Measurements from ENCODE around the gene FYB2. TPM values are rescaled to one million over a fixed set of nuclear protein-coding genes. Genes with fewer than 3 reads are reported as not detected.

Gene FYB2
- total and polyA plus RNA-seq, 2 donors = 0.09 to 0.90 TPM

- 96% methylated on average over 4 of the region's 4 CpGs for WGBS
- no peaks in the 10 kb centered on the region for H3K36me3 ChIP-seq (ENCODE audit: insufficient read depth)
- no peak for DNase-seq (ENCODE audit: extremely low spot score)
- no peak overlapping the region for H3K4me3 ChIP-seq (ENCODE audit: low read depth, low read length)
- no peak overlapping the region for H3K27ac ChIP-seq (ENCODE audit: low read depth)
- H3K4me1 ChIP-seq (ENCODE audit: insufficient read depth) = no peaks in the 10 kb centered on the region
These were observed 6.2 kb upstream of the FYB2 start for GRCh38 chr1:56825436-56825835.

DNA sequence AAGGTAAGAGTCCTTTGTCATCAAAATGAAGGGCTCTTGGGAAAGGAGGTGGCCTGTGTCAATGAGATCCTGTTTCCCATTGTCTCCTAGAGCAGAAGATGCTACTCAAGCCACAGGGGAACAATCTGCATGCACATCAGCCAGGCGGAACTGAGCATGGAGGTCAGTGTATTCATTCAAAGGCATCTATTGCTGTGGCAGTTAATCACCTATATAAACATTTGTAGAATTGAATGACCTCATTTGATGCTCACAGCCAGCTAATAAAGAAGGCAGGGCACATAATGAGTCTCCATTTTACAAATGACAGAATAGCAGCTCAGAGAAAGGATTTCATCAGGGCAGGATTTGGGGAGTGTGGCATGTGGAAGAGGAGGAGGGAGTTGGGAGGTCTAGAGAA lies 5.7 kb upstream of the FYB2 start:
- WGBS = 95% methylated on average over 1 of the region's 1 CpG
- Histone ChIP-seq H3K4me1 (ENCODE audit: insufficient read depth) (no peaks in the 10 kb centered on the region), H3K27ac (ENCODE audit: low read depth) (no peak overlapping the region), H3K36me3 (ENCODE audit: insufficient read depth) (no peaks in the 10 kb centered on the region), H3K4me3 (ENCODE audit: low read depth, low read length) (no peak overlapping the region)
- DNase-seq (ENCODE audit: extremely low spot score) = no peak

- H3K36me3 ChIP-seq (ENCODE audit: insufficient read depth) = no peaks in the 10 kb centered on the region
- WGBS = 81% methylated on average over 2 of the region's 2 CpGs
- no peak for DNase-seq (ENCODE audit: extremely low spot score)
- H3K4me3 ChIP-seq (ENCODE audit: low read depth, low read length) = no peak overlapping the region
- H3K27ac ChIP-seq (ENCODE audit: low read depth) = no peak overlapping the region
- no peaks in the 10 kb centered on the region for H3K4me1 ChIP-seq (ENCODE audit: insufficient read depth)
These were observed 5.1 kb upstream of the FYB2 start for GRCh38 chr1:56824271-56824670.

GRCh38 chr1:56821462-56821797 lies 2.2 kb upstream of the FYB2 start:
- no peak overlapping the region for H3K4me3 ChIP-seq (ENCODE audit: low read depth, low read length)
- DNase-seq (ENCODE audit: extremely low spot score) = no peak
- 0% methylated on average over 1 of the region's 1 CpG for WGBS
- no peak overlapping the region for H3K27ac ChIP-seq (ENCODE audit: low read depth)
- no peaks in the 10 kb centered on the region for H3K36me3 ChIP-seq (ENCODE audit: insufficient read depth)
- no peaks in the 10 kb centered on the region for H3K4me1 ChIP-seq (ENCODE audit: insufficient read depth)

GRCh38 chr1:56820755-56821461 lies 1.7 kb upstream of the FYB2 start:
- Histone ChIP-seq H3K4me3 (ENCODE audit: low read depth, low read length) (no peak overlapping the region), H3K36me3 (ENCODE audit: insufficient read depth) (no peaks in the 10 kb centered on the region), H3K4me1 (ENCODE audit: insufficient read depth) (no peaks in the 10 kb centered on the region), H3K27ac (ENCODE audit: low read depth) (no peak overlapping the region)
- WGBS = 20% methylated on average over 7 of the region's 7 CpGs
- peak; percentile 36 for DNase-seq (ENCODE audit: extremely low spot score)

DNA sequence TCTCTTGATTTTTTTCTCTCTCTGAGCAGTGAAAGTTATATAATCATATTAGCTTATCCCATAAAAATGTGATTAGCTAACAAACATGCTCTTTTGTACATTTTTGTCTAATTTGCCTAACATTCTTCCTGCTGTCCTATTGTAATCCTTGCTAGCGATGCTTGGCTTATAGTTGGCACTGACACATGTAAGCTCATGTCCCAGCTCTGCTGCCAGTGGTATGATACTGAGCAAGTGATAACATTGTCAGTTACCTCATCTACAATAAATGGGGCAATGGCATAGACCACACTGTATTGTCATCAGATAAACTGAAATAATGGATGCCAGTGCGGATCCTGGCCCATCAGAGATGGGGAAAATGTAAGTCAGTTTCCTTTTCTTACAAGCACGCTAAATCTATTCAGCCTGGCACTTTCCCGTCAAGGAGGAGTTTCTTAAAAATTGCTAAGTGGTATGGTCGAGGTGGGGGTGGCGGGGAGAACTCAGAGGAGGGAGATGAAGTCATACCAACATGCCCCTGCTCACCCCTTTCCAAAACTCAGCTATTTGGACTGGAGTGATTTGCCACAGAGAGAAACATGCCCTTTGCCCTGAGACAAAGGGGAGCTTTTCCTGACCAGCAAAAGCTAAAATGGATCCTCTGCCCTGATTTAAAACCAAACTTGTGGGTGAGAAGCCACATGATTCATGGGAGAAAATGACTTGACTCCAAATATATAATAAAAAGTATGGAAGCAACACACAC lies 1.3 kb downstream of the FYB2 start:
- WGBS = 90% methylated on average over 6 of the region's 6 CpGs
- Histone ChIP-seq H3K4me1 (ENCODE audit: insufficient read depth) (no peaks in the 10 kb centered on the region), H3K27ac (ENCODE audit: low read depth) (no peak overlapping the region), H3K4me3 (ENCODE audit: low read depth, low read length) (no peak overlapping the region), H3K36me3 (ENCODE audit: insufficient read depth) (no peaks in the 10 kb centered on the region)
- no peak for DNase-seq (ENCODE audit: extremely low spot score)

DNA sequence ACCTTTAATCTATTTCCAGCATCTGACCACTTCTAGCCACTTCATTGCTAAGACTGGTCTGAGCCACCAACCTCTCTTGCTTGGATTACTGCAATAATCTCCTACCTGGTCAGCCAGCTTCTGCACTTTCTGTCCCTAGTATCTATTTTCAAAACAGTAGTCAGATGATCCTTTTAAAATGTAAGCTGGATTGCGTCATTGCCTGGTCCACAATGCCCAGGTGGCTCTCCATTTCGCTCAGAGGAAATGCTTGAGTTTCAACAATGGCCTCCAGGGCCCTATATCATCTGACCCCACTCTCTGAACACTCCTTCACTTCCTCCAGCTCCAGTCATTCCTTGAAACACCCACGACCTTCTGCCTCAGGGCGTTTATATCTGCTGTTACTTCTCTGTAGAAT lies 2.3 kb downstream of the FYB2 start:
- H3K4me3 ChIP-seq (ENCODE audit: low read depth, low read length) = no peak overlapping the region
- H3K27ac ChIP-seq (ENCODE audit: low read depth) = no peak overlapping the region
- H3K4me1 ChIP-seq (ENCODE audit: insufficient read depth) = no peaks in the 10 kb centered on the region
- 83% methylated on average over 4 of the region's 4 CpGs for WGBS
- no peaks in the 10 kb centered on the region for H3K36me3 ChIP-seq (ENCODE audit: insufficient read depth)
- no peak for DNase-seq (ENCODE audit: extremely low spot score)

GRCh38 chr1:56816264-56816663 lies 2.9 kb downstream of the FYB2 start:
- Histone ChIP-seq H3K27ac (ENCODE audit: low read depth) (no peak overlapping the region), H3K4me1 (ENCODE audit: insufficient read depth) (no peaks in the 10 kb centered on the region), H3K36me3 (ENCODE audit: insufficient read depth) (no peaks in the 10 kb centered on the region), H3K4me3 (ENCODE audit: low read depth, low read length) (no peak overlapping the region)
- no peak for DNase-seq (ENCODE audit: extremely low spot score)
- 87% methylated on average over 1 of the region's 1 CpG for WGBS

DNA sequence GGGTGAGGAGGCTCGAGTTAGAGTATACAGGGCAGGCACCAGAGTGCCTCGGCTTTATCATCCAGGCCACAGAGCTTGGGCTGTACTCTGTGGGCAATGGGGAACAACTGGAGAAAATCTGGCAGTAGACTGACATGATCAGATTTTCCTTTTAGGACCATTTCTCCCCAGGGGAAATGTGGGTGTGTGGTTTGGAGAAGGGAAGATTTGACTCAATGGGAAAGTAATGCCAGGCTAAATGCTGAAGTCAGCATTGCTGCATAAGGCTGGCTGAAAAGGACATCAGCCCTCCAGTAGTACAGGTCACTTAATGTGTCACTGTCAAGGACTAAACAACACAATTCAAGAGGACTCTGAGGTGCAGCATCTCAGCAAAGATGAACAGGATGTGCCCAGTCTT lies 5.0 kb downstream of the FYB2 start:
- no peaks in the 10 kb centered on the region for H3K36me3 ChIP-seq (ENCODE audit: insufficient read depth)
- no peak overlapping the region for H3K27ac ChIP-seq (ENCODE audit: low read depth)
- no peak for DNase-seq (ENCODE audit: extremely low spot score)
- no peak overlapping the region for H3K4me3 ChIP-seq (ENCODE audit: low read depth, low read length)
- no peaks in the 10 kb centered on the region for H3K4me1 ChIP-seq (ENCODE audit: insufficient read depth)
- 89% methylated on average over 2 of the region's 2 CpGs for WGBS

DNA sequence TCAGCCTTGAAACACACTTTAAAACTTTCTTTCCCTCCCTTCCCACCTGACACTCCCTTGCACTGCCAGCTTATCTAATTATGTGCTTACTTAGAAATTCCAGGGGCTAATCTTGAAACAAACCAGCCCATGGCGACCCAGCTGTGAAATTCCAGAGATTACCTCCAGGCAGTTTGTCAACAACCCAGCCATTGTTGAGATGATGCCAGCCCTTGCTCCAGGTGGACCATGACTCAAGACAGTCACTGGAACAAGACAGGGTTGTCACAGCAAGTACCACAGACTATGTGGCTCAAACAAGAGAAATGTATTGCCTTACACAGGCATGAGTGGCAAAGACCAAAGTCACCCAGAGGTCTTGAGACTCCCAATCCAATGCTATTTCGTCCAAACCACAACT lies 7.9 kb downstream of the FYB2 start:
- H3K4me3 ChIP-seq (ENCODE audit: low read depth, low read length) = no peak overlapping the region
- no peak for DNase-seq (ENCODE audit: extremely low spot score)
- no peaks in the 10 kb centered on the region for H3K36me3 ChIP-seq (ENCODE audit: insufficient read depth)
- 65% methylated on average over 2 of the region's 2 CpGs for WGBS
- H3K27ac ChIP-seq (ENCODE audit: low read depth) = no peak overlapping the region
- H3K4me1 ChIP-seq (ENCODE audit: insufficient read depth) = no peaks in the 10 kb centered on the region

DNA sequence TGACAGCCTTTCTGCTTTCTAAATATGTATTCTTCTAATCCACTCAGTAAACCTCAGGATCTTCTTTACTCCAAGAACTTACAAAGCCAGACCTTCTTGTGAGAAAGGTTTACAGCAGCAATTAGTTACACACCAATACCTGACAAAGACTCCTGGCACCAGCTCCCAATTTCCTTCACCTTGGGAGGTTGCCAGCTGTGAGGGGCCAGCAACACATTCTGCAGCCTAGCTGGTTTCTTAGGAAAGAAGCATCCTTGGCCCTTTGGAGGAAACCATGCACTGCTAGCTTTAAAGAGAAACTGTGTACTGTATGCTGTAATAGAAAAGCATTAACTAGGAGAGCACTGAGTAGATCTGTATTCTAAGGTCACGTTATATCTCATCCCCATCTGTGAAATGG lies 10.8 kb downstream of the FYB2 start:
- H3K36me3 ChIP-seq (ENCODE audit: insufficient read depth) = no peaks in the 10 kb centered on the region
- WGBS = 80% methylated on average over 1 of the region's 1 CpG
- no peak for DNase-seq (ENCODE audit: extremely low spot score)

DNA sequence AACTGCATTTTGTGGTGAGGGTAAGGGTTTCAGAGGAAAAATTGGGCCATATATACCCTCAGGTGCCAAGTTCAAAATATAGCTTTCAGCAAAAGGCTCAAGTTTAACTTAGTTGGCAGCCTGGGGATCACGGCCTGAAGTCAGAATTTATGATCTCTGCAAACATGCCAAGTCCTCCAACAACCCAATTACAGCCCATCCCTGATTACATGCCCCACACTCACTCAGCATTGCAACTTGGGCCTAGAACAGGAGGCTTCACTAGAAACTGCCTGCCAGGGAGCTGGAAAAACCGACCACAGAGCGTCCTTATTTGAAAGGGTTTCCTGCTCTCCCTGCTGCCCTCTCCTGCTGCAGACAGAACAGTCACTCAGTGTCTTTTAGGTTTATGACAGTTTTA lies 12.4 kb downstream of the FYB2 start:
- no peak for DNase-seq (ENCODE audit: extremely low spot score)
- WGBS = 31% methylated on average over 3 of the region's 3 CpGs
- Histone ChIP-seq H3K4me1 (ENCODE audit: insufficient read depth) (no peaks in the 10 kb centered on the region), H3K36me3 (ENCODE audit: insufficient read depth) (no peaks in the 10 kb centered on the region), H3K27ac (ENCODE audit: low read depth) (no peak overlapping the region), H3K4me3 (ENCODE audit: low read depth, low read length) (no peak overlapping the region)

More for the DNA sequence above, 10.8 kb downstream of the FYB2 start:
- Histone ChIP-seq H3K4me3 (ENCODE audit: low read depth, low read length) (no peak overlapping the region), H3K4me1 (ENCODE audit: insufficient read depth) (no peaks in the 10 kb centered on the region), H3K27ac (ENCODE audit: low read depth) (no peak overlapping the region)

DNA sequence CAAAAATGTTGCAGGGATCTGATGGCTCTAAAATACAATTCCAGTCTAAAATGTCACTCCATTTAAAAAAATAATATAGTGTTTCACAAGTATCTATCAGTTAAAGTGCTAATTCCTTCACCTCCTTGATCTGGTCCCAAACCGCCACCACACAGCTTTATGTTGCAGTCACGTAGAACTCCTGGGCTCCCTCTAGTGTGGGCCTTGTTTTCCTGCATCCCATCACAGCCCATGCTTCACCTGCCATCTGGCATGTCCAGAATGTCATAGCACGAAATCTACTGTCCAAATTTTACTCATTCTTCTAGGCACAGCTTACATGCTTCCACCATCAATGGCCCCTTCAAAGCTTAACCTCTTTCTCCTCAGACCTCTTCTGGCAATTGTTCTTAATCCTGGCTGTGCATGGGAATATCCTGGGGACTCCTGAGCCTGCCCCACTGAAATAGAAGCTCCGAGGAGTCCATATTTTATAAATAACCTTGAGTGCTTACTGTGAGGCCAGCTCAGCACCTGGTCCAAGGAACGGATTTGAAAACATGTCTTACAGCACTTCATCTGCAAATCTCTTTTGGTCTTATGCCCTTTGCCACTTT lies 15.5 kb downstream of the FYB2 start:
- no peaks in the 10 kb centered on the region for H3K4me1 ChIP-seq (ENCODE audit: insufficient read depth)
- H3K27ac ChIP-seq (ENCODE audit: low read depth) = no peak overlapping the region
- H3K4me3 ChIP-seq (ENCODE audit: low read depth, low read length) = no peak overlapping the region
- no peak for DNase-seq (ENCODE audit: extremely low spot score)
- no peaks in the 10 kb centered on the region for H3K36me3 ChIP-seq (ENCODE audit: insufficient read depth)
- 73% methylated on average over 5 of the region's 5 CpGs for WGBS
